Chondrocyte (in vitro differentiated cells): ENCODE results near the gene PI16. TPM values are rescaled to one million over a fixed set of nuclear protein-coding genes. Genes with fewer than 3 reads are reported as not detected.
"Not testable (repeated sequence)": the region's sequence is repeated elsewhere in the genome, so short reads cannot be mapped to it uniquely, and the experiment has no call there.

Experiments used
- DNase-seq: peaks from one replicate; pipeline ENCODE4 v3.0.0; 2021; ENCODE audit warnings: mixed read lengths, low spot score
- H3K27ac Mint-ChIP-seq: one replicate; pipeline ENCODE4 v1.8.0; 2021; ENCODE audit warnings: mild to moderate bottlenecking, moderate library complexity, mixed read lengths; ENCODE audit not compliant: unreplicated experiment
- H3K27me3 Mint-ChIP-seq: 2 replicates; pipeline ENCODE4 v1.8.0; 2021; ENCODE audit warnings: low read depth, mixed read lengths
- H3K36me3 Mint-ChIP-seq: 2 replicates; pipeline ENCODE4 v1.8.0; 2021; ENCODE audit warnings: low read depth, mixed read lengths
- H3K4me1 Mint-ChIP-seq: 2 replicates; pipeline ENCODE4 v1.8.0; 2021; ENCODE audit warnings: low read depth, mild to moderate bottlenecking, mixed read lengths
- H3K4me3 Mint-ChIP-seq: one replicate; pipeline ENCODE4 v1.8.0; 2021; ENCODE audit warnings: mild to moderate bottlenecking, moderate library complexity, mixed read lengths; ENCODE audit not compliant: unreplicated experiment
- H3K9me3 Mint-ChIP-seq: 2 replicates; pipeline ENCODE4 v1.8.0; 2021; ENCODE audit warnings: low read depth, mixed read lengths
- total RNA-seq: library from RNA; stranded (reverse); gene quantifications from 3 replicates; pipeline ENCODE4 v1.2.1, GENCODE V29; 2021
- TF ChIP-seq, protein P1 (sequence below): fragments of 200-600 bp; sonication (generic); IDR thresholded peaks from 2 replicates; pipeline ENCODE4 v1.5.0; 2021; ENCODE audit warnings: antibody characterized with exemption, mild to moderate bottlenecking, moderate library complexity

Gene PI16
- total RNA-seq, 1 donor from 2014 or later: not detected

- DNase-seq: peak; percentile 37
- peaks cover 10% of the 10 kb centered on the region for H3K4me1 Mint-ChIP-seq
- TF ChIP-seq, protein P1, sequence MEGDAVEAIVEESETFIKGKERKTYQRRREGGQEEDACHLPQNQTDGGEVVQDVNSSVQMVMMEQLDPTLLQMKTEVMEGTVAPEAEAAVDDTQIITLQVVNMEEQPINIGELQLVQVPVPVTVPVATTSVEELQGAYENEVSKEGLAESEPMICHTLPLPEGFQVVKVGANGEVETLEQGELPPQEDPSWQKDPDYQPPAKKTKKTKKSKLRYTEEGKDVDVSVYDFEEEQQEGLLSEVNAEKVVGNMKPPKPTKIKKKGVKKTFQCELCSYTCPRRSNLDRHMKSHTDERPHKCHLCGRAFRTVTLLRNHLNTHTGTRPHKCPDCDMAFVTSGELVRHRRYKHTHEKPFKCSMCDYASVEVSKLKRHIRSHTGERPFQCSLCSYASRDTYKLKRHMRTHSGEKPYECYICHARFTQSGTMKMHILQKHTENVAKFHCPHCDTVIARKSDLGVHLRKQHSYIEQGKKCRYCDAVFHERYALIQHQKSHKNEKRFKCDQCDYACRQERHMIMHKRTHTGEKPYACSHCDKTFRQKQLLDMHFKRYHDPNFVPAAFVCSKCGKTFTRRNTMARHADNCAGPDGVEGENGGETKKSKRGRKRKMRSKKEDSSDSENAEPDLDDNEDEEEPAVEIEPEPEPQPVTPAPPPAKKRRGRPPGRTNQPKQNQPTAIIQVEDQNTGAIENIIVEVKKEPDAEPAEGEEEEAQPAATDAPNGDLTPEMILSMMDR: no peak
- no peaks in the 10 kb centered on the region for H3K9me3 Mint-ChIP-seq
- H3K36me3 Mint-ChIP-seq: no peaks in the 10 kb centered on the region
- no peak overlapping the region for H3K27ac Mint-ChIP-seq
- no peak overlapping the region for H3K4me3 Mint-ChIP-seq
- H3K27me3 Mint-ChIP-seq: peaks cover 1% of the 10 kb centered on the region
These were observed 6.8 kb upstream of the PI16 start for GRCh38 chr6:36947570-36948351.

DNA sequence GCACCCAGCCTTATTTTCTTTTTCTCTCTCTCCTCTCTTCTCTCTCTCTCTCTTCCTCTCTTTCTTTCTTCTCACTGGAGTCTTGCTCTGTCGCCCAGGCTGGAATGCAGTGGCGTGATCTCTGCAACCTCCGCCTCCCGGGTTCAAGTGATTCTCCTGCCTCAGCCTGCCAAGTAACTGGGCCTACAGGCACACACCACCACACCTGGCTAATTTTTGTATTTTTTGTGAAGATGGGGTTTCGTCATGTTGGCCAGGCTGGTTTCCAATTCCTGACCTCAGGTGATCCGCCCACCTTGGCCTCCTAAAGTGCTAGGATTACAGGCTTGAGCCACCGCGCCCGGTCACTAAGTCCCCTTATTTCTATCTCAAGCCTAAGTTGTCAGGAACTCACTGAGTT is 5.5 kb upstream of the PI16 start:
- not testable (repeated sequence) for H3K36me3 Mint-ChIP-seq, H3K4me3 Mint-ChIP-seq, H3K27ac Mint-ChIP-seq, H3K9me3 Mint-ChIP-seq, H3K27me3 Mint-ChIP-seq
- DNase-seq: peak; percentile 40
- H3K4me1 Mint-ChIP-seq: peaks cover 10% of the 10 kb centered on the region

- Mint-ChIP-seq H3K36me3 (no peaks in the 10 kb centered on the region), H3K27ac (peak overlapping the region; percentile 46), H3K4me1 (peaks cover 10% of the 10 kb centered on the region), H3K4me3 (no peak overlapping the region), H3K9me3 (no peaks in the 10 kb centered on the region), H3K27me3 (no peaks in the 10 kb centered on the region)
- TF ChIP-seq, protein P1: no peak
- DNase-seq: no peak
These were observed 4.9 kb upstream of the PI16 start for GRCh38 chr6:36949636-36950035.

DNA sequence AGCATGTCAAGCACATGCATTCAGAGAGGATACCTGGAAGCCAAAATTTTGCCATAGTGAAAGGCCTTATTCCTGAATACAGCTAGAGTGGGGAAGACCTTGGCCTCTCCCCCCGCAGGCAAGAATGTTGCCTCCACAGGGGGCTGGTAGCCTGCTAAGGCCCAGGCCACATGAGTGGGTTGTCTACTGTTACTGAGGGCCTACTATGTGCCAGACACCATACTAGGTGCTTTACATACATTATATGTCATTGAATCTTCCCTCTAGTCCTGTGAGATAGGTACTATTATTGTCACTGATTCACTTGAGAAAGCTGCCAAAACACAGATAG is 642 bp upstream of the PI16 start:
- Mint-ChIP-seq H3K4me3 (no peak overlapping the region), H3K27me3 (no peaks in the 10 kb centered on the region), H3K36me3 (no peaks in the 10 kb centered on the region), H3K4me1 (peaks cover 10% of the 10 kb centered on the region), H3K27ac (no peak overlapping the region), H3K9me3 (no peaks in the 10 kb centered on the region)
- TF ChIP-seq, protein P1: no peak
- no peak for DNase-seq

DNA sequence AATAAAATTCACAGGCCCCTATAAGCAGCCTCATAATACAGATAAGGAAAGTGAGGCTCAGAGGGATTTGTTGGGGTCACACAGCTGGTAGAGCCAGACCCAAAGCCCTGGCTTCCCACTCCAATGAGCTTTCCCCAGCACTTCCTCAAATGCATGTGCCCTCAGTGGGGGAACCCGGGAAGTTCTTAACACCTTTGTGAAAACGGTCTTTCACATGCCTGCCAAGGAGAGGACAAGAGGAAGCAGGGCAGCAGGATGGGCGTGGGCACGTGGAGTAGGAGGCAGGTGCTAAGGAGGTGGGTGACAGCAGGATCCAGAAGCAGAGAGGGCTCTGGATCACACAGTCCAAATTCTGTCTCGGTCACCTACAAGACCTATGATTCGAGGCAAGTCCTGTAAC is 598 bp downstream of the PI16 start:
- DNase-seq: no peak
- TF ChIP-seq, protein P1: no peak
- Mint-ChIP-seq H3K27me3 (no peaks in the 10 kb centered on the region), H3K4me1 (peaks cover 3% of the 10 kb centered on the region), H3K36me3 (no peaks in the 10 kb centered on the region), H3K4me3 (no peak overlapping the region), H3K9me3 (no peaks in the 10 kb centered on the region), H3K27ac (no peak overlapping the region)
